B cell (primary cell): ENCODE results near the gene CCDC38. TPM values are rescaled to one million over a fixed set of nuclear protein-coding genes. Genes with fewer than 3 reads are reported as not detected.

Source experiments
- ATAC-seq: fragments of 200-7000 bp; cut with Tn5 transposase; one replicate; pipeline ENCODE4 v1.10.0; 2021; ENCODE audit warnings: low read depth, mild to moderate bottlenecking, moderate number of reproducible peaks, moderate library complexity
- CTCF ChIA-PET: fragments of 350-600 bp; sonication (Branson Sonifier 250); formaldehyde crosslinking; loops from one replicate; lab custom pipeline; 2021; ENCODE audit warnings: antibody characterized with exemption, inconsistent platforms; lab: Charles Lee
- POLR2A ChIA-PET: fragments of 350-600 bp; sonication (Branson Sonifier 250); formaldehyde crosslinking; loops from one replicate; lab custom pipeline; 2021; ENCODE audit warnings: antibody characterized with exemption; lab: Charles Lee
- DNase-seq: peaks from one replicate; pipeline ENCODE4 v3.0.0; 2013
- H2AFZ ChIP-seq: 2 replicates; pipeline ENCODE4 v1.6.1; 2012; ENCODE audit warnings: mild to moderate bottlenecking, low read depth, low read length; ENCODE audit not compliant: insufficient read depth, poor library complexity, severe bottlenecking
- H3K27ac ChIP-seq, 2 donors: 1 replicate in 1 of 2; 2 replicates in 1 of 2; pipeline ENCODE4 v1.5.1; 2012 to 2013; ENCODE audit warnings: low read length in 2 of 2, mild to moderate bottlenecking in 2 of 2, moderate library complexity in 1 of 2
- H3K27me3 ChIP-seq, 4 experiments: fragments of 200-600 bp in 1 of 4; sonication (generic) in 1 of 4; replicated peaks in 1 of 4; 1 replicate in 2 of 4; 2 replicates in 2 of 4; pipeline versions ENCODE4 v1.6.1 to v1.7.0; 2013 to 2016; ENCODE audit warnings: low read length in 3 of 4, mild to moderate bottlenecking in 2 of 4, mixed read lengths in 1 of 4, moderate library complexity in 1 of 4; ENCODE audit not compliant: insufficient read depth in 4 of 4, control insufficient read depth in 3 of 4; ENCODE audit errors: control extremely low read depth in 1 of 4
- H3K36me3 ChIP-seq, 2 experiments: replicated peaks in 1 of 2; 1 replicate in 1 of 2; 2 replicates in 1 of 2; pipeline versions ENCODE4 v1.6.1 to v1.7.1; 2013; ENCODE audit warnings: low read length in 1 of 2; ENCODE audit not compliant: insufficient read depth in 2 of 2, control insufficient read depth in 1 of 2; ENCODE audit errors: control extremely low read depth in 1 of 2, extremely low read depth in 1 of 2
- H3K4me1 ChIP-seq, 2 donors: fragments of 200-600 bp in 1 of 2; sonication (generic) in 1 of 2; 1 replicate in 1 of 2; 2 replicates in 1 of 2; pipeline versions ENCODE4 v1.5.1 to v1.6.1; 2013 to 2017; ENCODE audit warnings: low read length in 2 of 2; ENCODE audit not compliant: control insufficient read depth in 2 of 2, insufficient read depth in 2 of 2
- H3K4me2 ChIP-seq: replicated peaks from 2 replicates; pipeline ENCODE3; 2012; ENCODE audit warnings: mild to moderate bottlenecking, low read depth, low read length; ENCODE audit not compliant: poor library complexity, severe bottlenecking
- H3K4me3 ChIP-seq, 5 experiments: fragments of 200-600 bp in 1 of 5; sonication (generic) in 1 of 5; 1 replicate in 3 of 5; 2 replicates in 2 of 5; pipeline versions ENCODE4 v1.5.1 to v1.7.0; 2011 to 2016; ENCODE audit warnings: low read length in 4 of 5, mild to moderate bottlenecking in 4 of 5, low read depth in 2 of 5, control low read depth in 1 of 5, moderate library complexity in 1 of 5; ENCODE audit not compliant: insufficient read depth in 1 of 5; ENCODE audit errors: control extremely low read depth in 1 of 5, extremely low read depth in 1 of 5
- H3K79me2 ChIP-seq: fragments of 200-600 bp; sonication (generic); one replicate; pipeline ENCODE4 v1.6.0; 2016; ENCODE audit warnings: low read length; ENCODE audit not compliant: control insufficient read depth, insufficient read depth
- H3K9ac ChIP-seq: fragments of 200-600 bp; sonication (generic); 2 replicates; pipeline ENCODE4 v1.6.1; 2017; ENCODE audit warnings: mild to moderate bottlenecking, low read length, moderate library complexity
- H3K9me3 ChIP-seq, 3 donors: one replicate each; pipeline versions ENCODE4 v1.6.1 to v1.7.1; 2013; ENCODE audit warnings: low read length in 2 of 3; ENCODE audit not compliant: control insufficient read depth in 2 of 3, insufficient read depth in 1 of 3; ENCODE audit errors: control extremely low read depth in 1 of 3
- H4K20me1 ChIP-seq: 2 replicates; pipeline ENCODE4 v1.6.0; 2012; ENCODE audit warnings: mild to moderate bottlenecking, low read length; ENCODE audit not compliant: insufficient read depth, control insufficient read depth, poor library complexity, severe bottlenecking
- H3K27ac Mint-ChIP-seq: one replicate; pipeline ENCODE4 v1.8.0; 2021; ENCODE audit warnings: mixed read lengths
- H3K27me3 Mint-ChIP-seq: one replicate; pipeline ENCODE4 v1.8.0; 2021; ENCODE audit warnings: mixed read lengths
- H3K4me1 Mint-ChIP-seq: one replicate; pipeline ENCODE4 v1.8.0; 2021; ENCODE audit warnings: mixed read lengths
- H3K4me3 Mint-ChIP-seq: one replicate; pipeline ENCODE4 v1.8.0; 2021; ENCODE audit warnings: mixed read lengths
- H3K9me3 Mint-ChIP-seq: one replicate; pipeline ENCODE4 v1.8.0; 2022; ENCODE audit warnings: mixed read lengths; ENCODE audit not compliant: insufficient read depth
- CTCF ChIP-seq: fragments of 200-600 bp; IDR thresholded peaks from one replicate; pipeline ENCODE4 v1.8.0; 2022; ENCODE audit warnings: antibody characterized with exemption, mild to moderate bottlenecking
- EZH2 ChIP-seq: IDR thresholded peaks from 2 replicates; pipeline ENCODE4 v1.6.1; 2012; ENCODE audit warnings: borderline replicate concordance, low read depth, mild to moderate bottlenecking, moderate library complexity, low read length; ENCODE audit not compliant: insufficient read depth, poor library complexity, severe bottlenecking
- WGBS: methylation state at CpG from one replicate; pipeline ENCODE4 v1.1.5; 2013; ENCODE audit warnings: missing lambda C conversion rate; ENCODE audit not compliant: insufficient coverage; 5-methylcytosine and 5-hydroxymethylcytosine counted together
- intact Hi-C: fragments of 100-400 bp; cut with micrococcal nuclease; formaldehyde crosslinking; loops from one replicate; pipeline ENCODE4 v1.10.0; 2022
- polyA plus RNA-seq: library from polyadenylated mRNA; depleted of rRNA; stranded (reverse); fragments of >200 nt; gene quantifications from 2 replicates; pipeline ENCODE4 v1.2.3, GENCODE V29; 2012
- total RNA-seq, 2 donors: library from RNA; stranded (reverse); fragments of 120-200 nt in 1 of 2; gene quantifications; 1 replicate in 1 of 2; 2 replicates in 1 of 2; pipeline versions ENCODE4 v1.2.3 to v1.2.4, GENCODE V29; 2013 to 2022

The CCDC38 gene
- total and polyA plus RNA-seq, 2 donors (not counting 1 experiment from before 2014, with no cell fraction given): 1.3 TPM; not detected in 1

- H3K27me3 ChIP-seq: no peaks in the 10 kb centered on the region
- WGBS: 92% methylated on average over 7 of the region's 14 CpGs
- ATAC-seq: no peak
- Mint-ChIP-seq H3K4me1 (no peaks in the 10 kb centered on the region), H3K27ac (no peak overlapping the region), H3K4me3 (no peak overlapping the region), H3K27me3 (no peaks in the 10 kb centered on the region), H3K9me3 (no peaks in the 10 kb centered on the region)
- H3K9me3 ChIP-seq: no peaks in the 10 kb centered on the region
- no peak overlapping the region for H3K4me2 ChIP-seq
- TF ChIP-seq EZH2 (no peak), CTCF (no peak)
- no peak overlapping the region for H2AFZ ChIP-seq
- POLR2A ChIA-PET: no interaction called here
- H3K4me3 ChIP-seq: no peak overlapping the region
- H3K9ac ChIP-seq: no peak overlapping the region
- H3K36me3 ChIP-seq: no peaks in the 10 kb centered on the region
- DNase-seq: no peak
- CTCF ChIA-PET: interaction anchor here (0.6 to 0.7 kb wide), 2 partner anchors 12 to 534 kb away, joined by 3 read pairs; no protein-coding TSS in a partner anchor
- no peaks in the 10 kb centered on the region for H3K79me2 ChIP-seq
- H3K4me1 ChIP-seq: no peaks in the 10 kb centered on the region
- H3K27ac ChIP-seq: no peak overlapping the region
- H4K20me1 ChIP-seq: no peaks in the 10 kb centered on the region
- intact Hi-C loops: no loop called here
Observed at GRCh38 chr12:95986635-95987570, 44.5 kb upstream of the CCDC38 start.

DNA sequence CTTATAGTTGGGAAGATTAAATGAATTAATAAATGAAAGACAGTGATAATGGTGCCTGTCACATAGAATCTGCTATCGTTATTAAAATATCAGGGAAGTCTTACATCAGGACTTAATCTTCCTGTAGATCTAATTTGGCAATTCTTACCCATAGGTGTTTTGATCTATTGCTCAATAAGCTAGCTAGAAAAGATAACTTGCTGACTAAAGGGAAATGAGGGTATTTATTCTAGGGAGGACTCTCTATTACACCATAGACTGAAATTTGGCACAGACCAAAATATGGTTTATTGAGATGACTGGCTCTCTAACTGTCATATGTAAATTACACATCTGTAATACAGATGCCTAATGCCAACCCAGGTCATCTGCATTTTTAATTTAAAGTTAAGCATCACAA, 42.3 kb upstream of the CCDC38 start:
- no peak overlapping the region for H3K4me3 ChIP-seq
- H3K27me3 ChIP-seq: no peaks in the 10 kb centered on the region
- TF ChIP-seq CTCF (no peak), EZH2 (no peak)
- H3K27ac Mint-ChIP-seq: no peak overlapping the region
- intact Hi-C loops: no loop called here
- no peaks in the 10 kb centered on the region for H3K9me3 Mint-ChIP-seq
- H3K36me3 ChIP-seq: no peaks in the 10 kb centered on the region
- H3K4me1 Mint-ChIP-seq: no peaks in the 10 kb centered on the region
- H3K27me3 Mint-ChIP-seq: no peaks in the 10 kb centered on the region
- no peaks in the 10 kb centered on the region for H3K4me1 ChIP-seq
- H3K27ac ChIP-seq: no peak overlapping the region
- ATAC-seq (no peak), DNase-seq (no peak)
- H3K4me2 ChIP-seq: no peak overlapping the region
- ChIA-PET POLR2A (no interaction called here), CTCF (no interaction called here)
- H2AFZ ChIP-seq: no peak overlapping the region
- H3K4me3 Mint-ChIP-seq: no peak overlapping the region
- H3K9me3 ChIP-seq: no peaks in the 10 kb centered on the region
- H3K9ac ChIP-seq: no peak overlapping the region
- H4K20me1 ChIP-seq: no peaks in the 10 kb centered on the region
- no peaks in the 10 kb centered on the region for H3K79me2 ChIP-seq
- no CpG with 5 or more reads among the region's 1 CpG for WGBS
